HepG2 (cell line): Measurements from ENCODE around the gene VWA1. TPM values are rescaled to one million over a fixed set of nuclear protein-coding genes. Genes with fewer than 3 reads are reported as not detected.
A peak's percentile ranks its signal among the peaks of the same experiment; 100 is the strongest.

Experiments used
- ARNT2 ChIP-seq: sonication (generic); formaldehyde crosslinking; IDR thresholded peaks from 2 replicates; pipeline ENCODE4 v1.8.0; 2022; ENCODE audit warnings: mild to moderate bottlenecking, low read depth, missing genetic modification reagents, moderate library complexity
- ASH2L ChIP-seq: fragments of 300-600, 200-600 bp; sonication (generic); IDR thresholded peaks from 2 replicates; pipeline ENCODE4 v1.7.0; 2017; ENCODE audit warnings: low read depth, mild to moderate bottlenecking, moderate library complexity, mixed read lengths, low read length; ENCODE audit not compliant: insufficient read length
- BRCA1 ChIP-seq: sonication (generic); formaldehyde crosslinking; IDR thresholded peaks from 2 replicates; pipeline ENCODE4 v1.4.0; 2020; ENCODE audit warnings: missing genetic modification reagents
- FOSL1 ChIP-seq: sonication (generic); formaldehyde crosslinking; IDR thresholded peaks from 2 replicates; pipeline ENCODE4 v1.9.0; 2021; ENCODE audit warnings: missing genetic modification reagents, borderline replicate concordance
- KAT8 ChIP-seq: IDR thresholded peaks from 2 replicates; pipeline ENCODE4 v1.6.1; 2016; ENCODE audit warnings: missing genetic modification reagents, missing compliant biosample characterization
- NFRKB ChIP-seq: fragments of 450-650 bp; IDR thresholded peaks from 2 replicates; pipeline ENCODE4 v1.6.1; 2017
- PAX8 ChIP-seq: sonication (generic); formaldehyde crosslinking; IDR thresholded peaks from 2 replicates; pipeline ENCODE4 v1.8.0; 2022; ENCODE audit warnings: mild to moderate bottlenecking, missing genetic modification reagents, borderline replicate concordance
- PBX2 ChIP-seq: IDR thresholded peaks from 2 replicates; pipeline ENCODE4 v1.6.1; 2016; ENCODE audit warnings: control low read depth
- RAD51 ChIP-seq: fragments of 450-650 bp; IDR thresholded peaks from 2 replicates; pipeline ENCODE4 v1.6.1; 2016; ENCODE audit warnings: borderline replicate concordance
- RARA ChIP-seq: IDR thresholded peaks from 2 replicates; pipeline ENCODE4 v1.6.1; 2016; ENCODE audit warnings: missing genetic modification reagents, missing compliant biosample characterization
- SETDB1 ChIP-seq: sonication (generic); formaldehyde crosslinking; IDR thresholded peaks from 2 replicates; pipeline ENCODE4 v1.5.1; 2020; ENCODE audit warnings: missing genetic modification reagents, mild to moderate bottlenecking, borderline replicate concordance
- TSC22D2 ChIP-seq: sonication (generic); formaldehyde crosslinking; IDR thresholded peaks from 2 replicates; pipeline ENCODE4 v1.5.1; 2020; ENCODE audit warnings: missing genetic modification reagents, mild to moderate bottlenecking, borderline replicate concordance
- ZBTB4 ChIP-seq: sonication (generic); formaldehyde crosslinking; IDR thresholded peaks from 2 replicates; pipeline ENCODE4 v1.4.0; 2020; ENCODE audit warnings: missing genetic modification reagents, mild to moderate bottlenecking, borderline replicate concordance
- ZEB1 ChIP-seq: IDR thresholded peaks from 2 replicates; pipeline ENCODE4 v1.6.1; 2012; ENCODE audit warnings: mild to moderate bottlenecking, low read depth, inconsistent platforms; ENCODE audit not compliant: insufficient replicate concordance
- ZFP1 ChIP-seq: IDR thresholded peaks from 2 replicates; pipeline ENCODE4 v1.6.1; 2016
- ZFY ChIP-seq: sonication (generic); formaldehyde crosslinking; IDR thresholded peaks from 2 replicates; pipeline ENCODE4 v1.4.0; 2020; ENCODE audit warnings: missing genetic modification reagents
- ZNF138 ChIP-seq: sonication (generic); formaldehyde crosslinking; IDR thresholded peaks from 2 replicates; pipeline ENCODE4 v1.5.0; 2020; ENCODE audit warnings: mild to moderate bottlenecking, low read depth, missing genetic modification reagents
- ZNF260 ChIP-seq: sonication (generic); formaldehyde crosslinking; IDR thresholded peaks from 2 replicates; pipeline ENCODE4 v1.4.0; 2020; ENCODE audit warnings: missing genetic modification reagents, low read depth, mild to moderate bottlenecking, borderline replicate concordance
- ZNF274 ChIP-seq: sonication (generic); formaldehyde crosslinking; IDR thresholded peaks from 2 replicates; pipeline ENCODE4 v1.5.1; 2020; ENCODE audit warnings: mild to moderate bottlenecking, missing genetic modification reagents
- ZNF317 ChIP-seq: sonication (generic); formaldehyde crosslinking; IDR thresholded peaks from 2 replicates; pipeline ENCODE4 v1.5.0; 2020; ENCODE audit warnings: mild to moderate bottlenecking, missing genetic modification reagents
- ZNF512 ChIP-seq: sonication (generic); formaldehyde crosslinking; IDR thresholded peaks from 2 replicates; pipeline ENCODE4 v1.4.0; 2020; ENCODE audit warnings: mild to moderate bottlenecking, missing genetic modification reagents
- ZNF777 ChIP-seq: sonication (generic); formaldehyde crosslinking; IDR thresholded peaks from 2 replicates; pipeline ENCODE4 v1.4.0; 2020; ENCODE audit warnings: missing genetic modification reagents
- polyA plus RNA-seq, 8 experiments: library from polyadenylated mRNA; depleted of rRNA in 3 of 8; stranded (reverse) in 7 of 8; unstranded in 1 of 8; fragments of >200 nt; fragmentation: Illumina TruSeq in 4 of 8; extraction: Trizol in 4 of 8; gene quantifications; 2 replicates each; pipeline versions ENCODE4 v1.2.1 to v1.2.3, GENCODE V29; 2011 to 2016; ENCODE audit warnings: low read depth in 4 of 8, missing spikeins in 1 of 8, mixed read lengths in 1 of 8; ENCODE audit not compliant: insufficient read depth in 1 of 8
- total RNA-seq, 5 experiments: library from RNA; depleted of rRNA; stranded (reverse); fragments of >200 nt; fragmentation: Illumina TruSeq; extraction: Trizol; gene quantifications; 2 replicates each; pipeline ENCODE4 v1.2.3, GENCODE V29; 2016; ENCODE audit warnings: low read depth in 1 of 5
- TF ChIP-seq, protein P1 (sequence below): IDR thresholded peaks from 2 replicates; pipeline ENCODE4 v1.6.1; 2016; ENCODE audit warnings: low read depth, control low read depth

VWA1 gene
- total and polyA plus RNA-seq, 2 of the 13 experiments (the other 11 are each of a cell fraction or from before 2014, with no cell fraction given), result 40.9 to 57.5 TPM

GRCh38 chr1:1432951-1433803 lies 2.3 kb upstream of the VWA1 start (continued):
- peak; percentile 57; the same call in 1 of the 2 replicates for TF ChIP-seq ZBTB4 (CRISPR knock-in tag)
- TF ChIP-seq PBX2 (CRISPR knock-in tag), result no peak
- peak; percentile 89 for TF ChIP-seq KAT8
- no peak for TF ChIP-seq NFRKB
- peak; percentile 67 for TF ChIP-seq ZNF777 (CRISPR knock-in tag)
- no peak for TF ChIP-seq BRCA1 (CRISPR knock-in tag)
- TF ChIP-seq ZFP1 (CRISPR knock-in tag), result no peak
- no peak for TF ChIP-seq ARNT2 (CRISPR knock-in tag)
- TF ChIP-seq SETDB1 (CRISPR knock-in tag), result no peak
- peak; percentile 97 for TF ChIP-seq RARA (CRISPR knock-in tag)
- TF ChIP-seq ZNF512 (CRISPR knock-in tag), result no peak
- TF ChIP-seq, protein P1, sequence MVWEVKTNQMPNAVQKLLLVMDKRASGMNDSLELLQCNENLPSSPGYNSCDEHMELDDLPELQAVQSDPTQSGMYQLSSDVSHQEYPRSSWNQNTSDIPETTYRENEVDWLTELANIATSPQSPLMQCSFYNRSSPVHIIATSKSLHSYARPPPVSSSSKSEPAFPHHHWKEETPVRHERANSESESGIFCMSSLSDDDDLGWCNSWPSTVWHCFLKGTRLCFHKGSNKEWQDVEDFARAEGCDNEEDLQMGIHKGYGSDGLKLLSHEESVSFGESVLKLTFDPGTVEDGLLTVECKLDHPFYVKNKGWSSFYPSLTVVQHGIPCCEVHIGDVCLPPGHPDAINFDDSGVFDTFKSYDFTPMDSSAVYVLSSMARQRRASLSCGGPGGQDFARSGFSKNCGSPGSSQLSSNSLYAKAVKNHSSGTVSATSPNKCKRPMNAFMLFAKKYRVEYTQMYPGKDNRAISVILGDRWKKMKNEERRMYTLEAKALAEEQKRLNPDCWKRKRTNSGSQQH, result peak; percentile 56; the same call in 1 of the 2 replicates
- peak; percentile 68; the same call in 1 of the 2 replicates for TF ChIP-seq ZNF274
- TF ChIP-seq ZEB1, result no peak
- TF ChIP-seq ZNF260 (CRISPR knock-in tag), result no peak
- peak; percentile 26 for TF ChIP-seq ASH2L
- no peak for TF ChIP-seq FOSL1 (CRISPR knock-in tag)
- TF ChIP-seq ZNF317 (CRISPR knock-in tag), result 0 out of 2 replicates have a peak, but pooled peaks have one; percentile 67
- TF ChIP-seq PAX8 (CRISPR knock-in tag), result no peak
- peak; percentile 78; the same call in 1 of the 2 replicates for TF ChIP-seq TSC22D2 (CRISPR knock-in tag)
- no peak for TF ChIP-seq RAD51
- TF ChIP-seq ZFY (CRISPR knock-in tag), result peak; percentile 84
- TF ChIP-seq ZNF138 (CRISPR knock-in tag), result no peak
